SIG-M5 (cell line): ENCODE data around the gene USP9X.
"Not testable (repeated sequence)": the region's sequence is repeated elsewhere in the genome, so short reads cannot be mapped to it uniquely, and the experiment has no call there.

Source experiments
- DNase-seq: peaks from one replicate; lab custom pipeline; 2025; lab: John Stamatoyannopoulos, UW

USP9X gene

GRCh38 chrX:41128955-41129354, 43.7 kb downstream of the USP9X start:
- no peak for DNase-seq

- no peak for DNase-seq
Measured at GRCh38 chrX:41131766-41132165, 46.5 kb downstream of the USP9X start.

GRCh38 chrX:41133551-41133950, 48.3 kb downstream of the USP9X start:
- no peak for DNase-seq

GRCh38 chrX:41137589-41137988, 52.3 kb downstream of the USP9X start:
- no peak for DNase-seq

GRCh38 chrX:41142130-41142910, 57.1 kb downstream of the USP9X start:
- DNase-seq = no peak

GRCh38 chrX:41144873-41145272, 59.6 kb downstream of the USP9X start:
- no peak for DNase-seq

GRCh38 chrX:41145920-41146608, 60.8 kb downstream of the USP9X start:
- no peak for DNase-seq

GRCh38 chrX:41148553-41148952, 63.3 kb downstream of the USP9X start:
- no peak for DNase-seq

- DNase-seq = no peak
Measured at GRCh38 chrX:41150043-41150442, 64.8 kb downstream of the USP9X start.

- DNase-seq = not testable (repeated sequence)
Measured at GRCh38 chrX:41151726-41152125, 66.5 kb downstream of the USP9X start.

- no peak for DNase-seq
Measured at GRCh38 chrX:41152221-41152620, 67.0 kb downstream of the USP9X start.

- no peak for DNase-seq
Measured at GRCh38 chrX:41153448-41153847, 68.2 kb downstream of the USP9X start.

GRCh38 chrX:41153957-41154356, 68.7 kb downstream of the USP9X start:
- no peak for DNase-seq

- no peak for DNase-seq
Measured at GRCh38 chrX:41164449-41164848, 79.2 kb downstream of the USP9X start.

GRCh38 chrX:41167888-41168287, 82.6 kb downstream of the USP9X start:
- no peak for DNase-seq

- DNase-seq = no peak
Measured at GRCh38 chrX:41176263-41176662, 91.0 kb downstream of the USP9X start.

- no peak for DNase-seq
Measured at GRCh38 chrX:41177297-41177696, 92.1 kb downstream of the USP9X start.

- no peak for DNase-seq
Measured at GRCh38 chrX:41178201-41178600, 93.0 kb downstream of the USP9X start.

- no peak for DNase-seq
Measured at GRCh38 chrX:41180194-41180908, 95.1 kb downstream of the USP9X start.

GRCh38 chrX:41184312-41184711, 99.1 kb downstream of the USP9X start:
- no peak for DNase-seq

GRCh38 chrX:41186946-41187345, 101.7 kb downstream of the USP9X start:
- not testable (repeated sequence) for DNase-seq

- DNase-seq = no peak
Measured at GRCh38 chrX:41189156-41189555, 103.9 kb downstream of the USP9X start.

- DNase-seq = no peak
Measured at GRCh38 chrX:41192880-41193279, 107.6 kb downstream of the USP9X start.
